Measurements from ENCODE around the gene FAM193A.
"Not testable (repeated sequence)": the region's sequence is repeated elsewhere in the genome, so short reads cannot be mapped to it uniquely, and the experiment has no call there.

The FAM193A gene

DNA sequence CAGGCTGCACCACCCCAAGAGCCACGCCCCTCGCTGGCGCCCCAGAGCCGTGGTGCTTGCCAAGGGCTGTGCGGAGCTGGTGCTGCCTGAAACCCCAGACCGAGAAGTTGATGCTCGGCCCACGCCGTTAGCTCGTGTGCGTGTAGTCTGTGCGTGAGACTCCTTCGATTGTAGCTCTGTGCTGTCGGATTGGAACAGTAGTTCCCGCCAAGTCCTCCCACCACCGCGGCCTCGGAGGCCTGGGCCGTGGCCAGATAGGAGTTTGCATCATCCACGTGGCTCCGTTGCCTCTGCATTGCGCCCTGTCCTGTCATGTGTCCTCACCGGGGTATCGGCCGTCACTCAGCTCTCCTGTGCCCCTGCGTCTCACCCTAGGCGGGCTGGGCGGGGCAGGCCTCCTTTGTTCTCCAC, 195.5 kb downstream of the FAM193A start:
- DNase-seq, result no peak

GRCh38 chr4:2732526-2732925, 196.1 kb downstream of the FAM193A start:
- DNase-seq, result no peak

- DNase-seq, result no peak
These were observed 196.8 kb downstream of the FAM193A start for GRCh38 chr4:2733001-2733843.

DNA sequence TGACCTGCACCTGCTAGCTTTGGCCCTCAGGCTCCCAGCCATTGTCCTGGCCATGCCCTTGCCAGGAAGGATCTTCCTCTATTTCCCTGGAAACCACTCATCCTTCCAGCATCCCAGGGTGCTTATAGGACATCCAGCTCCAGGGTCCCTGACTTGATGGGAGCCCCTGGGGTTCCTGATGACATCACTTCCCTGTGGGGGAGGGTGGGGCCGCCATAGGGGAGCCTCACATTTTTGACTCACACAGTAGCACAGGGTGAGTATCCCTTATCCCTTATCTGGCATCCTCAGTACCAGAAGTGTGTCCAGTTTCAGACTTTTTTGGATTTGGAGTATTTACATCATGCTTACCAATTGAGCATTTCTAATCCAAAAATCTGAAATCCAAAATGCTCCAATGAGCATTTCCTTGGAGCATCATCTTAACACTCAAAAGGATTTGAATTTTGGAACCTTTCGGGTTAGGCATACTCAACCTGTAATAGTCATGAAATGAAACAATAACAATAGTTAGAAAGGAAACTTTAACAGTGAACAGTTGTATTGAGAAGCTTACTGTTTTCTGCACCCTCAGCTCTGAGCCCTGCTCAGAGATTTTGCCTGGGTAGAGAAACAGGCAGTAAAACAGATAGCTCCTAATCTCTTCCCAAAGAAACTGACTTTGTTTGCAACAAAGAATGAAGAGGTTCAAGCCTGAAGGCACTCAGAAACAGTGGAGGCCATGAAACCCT, 197.6 kb downstream of the FAM193A start:
- no peak for DNase-seq

DNA sequence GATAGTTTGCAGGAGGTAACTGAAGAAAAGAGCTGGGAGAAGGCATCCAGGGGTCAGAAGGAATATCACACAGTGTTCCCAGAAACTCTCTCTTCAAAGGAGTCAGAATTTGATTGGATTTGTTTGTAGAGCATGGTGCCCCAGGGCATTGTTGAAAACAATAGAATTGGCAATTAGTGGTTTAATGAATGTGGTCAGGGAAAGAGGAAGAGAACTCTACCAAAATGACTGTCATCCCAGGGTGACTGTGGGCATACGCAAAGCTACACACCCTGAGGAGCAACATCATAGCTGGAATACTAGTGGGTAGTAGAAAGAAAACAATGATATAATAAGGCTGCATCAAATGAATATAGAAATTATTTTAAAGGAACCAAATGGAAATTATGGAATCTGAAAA, 198.2 kb downstream of the FAM193A start:
- peak in 1 of 3 experiments; percentile 5 for DNase-seq

- DNase-seq, result no peak
These were observed 199.4 kb downstream of the FAM193A start for GRCh38 chr4:2735869-2736268.

DNA sequence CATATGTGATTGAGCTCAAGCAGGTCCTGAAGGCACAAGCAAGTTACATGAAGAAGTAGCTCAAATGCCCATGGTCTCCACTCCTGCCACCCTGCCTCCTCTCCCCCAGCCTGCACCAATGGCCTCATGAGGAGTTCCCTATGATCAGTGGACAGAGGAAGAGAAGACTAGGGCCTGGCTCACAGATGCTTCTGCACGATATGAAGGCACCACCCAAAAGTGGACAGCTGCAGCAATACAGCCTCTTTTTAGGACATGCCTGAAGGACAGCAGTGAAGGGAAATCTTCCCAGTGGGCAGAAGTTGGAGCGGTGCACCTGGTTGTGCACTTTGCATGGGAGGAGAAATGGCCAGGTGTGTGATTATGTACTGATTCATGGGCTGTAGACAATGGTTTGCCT, 201.8 kb downstream of the FAM193A start:
- not testable (repeated sequence) for DNase-seq

GRCh38 chr4:2741626-2742025, 205.2 kb downstream of the FAM193A start:
- DNase-seq, result no peak

DNA sequence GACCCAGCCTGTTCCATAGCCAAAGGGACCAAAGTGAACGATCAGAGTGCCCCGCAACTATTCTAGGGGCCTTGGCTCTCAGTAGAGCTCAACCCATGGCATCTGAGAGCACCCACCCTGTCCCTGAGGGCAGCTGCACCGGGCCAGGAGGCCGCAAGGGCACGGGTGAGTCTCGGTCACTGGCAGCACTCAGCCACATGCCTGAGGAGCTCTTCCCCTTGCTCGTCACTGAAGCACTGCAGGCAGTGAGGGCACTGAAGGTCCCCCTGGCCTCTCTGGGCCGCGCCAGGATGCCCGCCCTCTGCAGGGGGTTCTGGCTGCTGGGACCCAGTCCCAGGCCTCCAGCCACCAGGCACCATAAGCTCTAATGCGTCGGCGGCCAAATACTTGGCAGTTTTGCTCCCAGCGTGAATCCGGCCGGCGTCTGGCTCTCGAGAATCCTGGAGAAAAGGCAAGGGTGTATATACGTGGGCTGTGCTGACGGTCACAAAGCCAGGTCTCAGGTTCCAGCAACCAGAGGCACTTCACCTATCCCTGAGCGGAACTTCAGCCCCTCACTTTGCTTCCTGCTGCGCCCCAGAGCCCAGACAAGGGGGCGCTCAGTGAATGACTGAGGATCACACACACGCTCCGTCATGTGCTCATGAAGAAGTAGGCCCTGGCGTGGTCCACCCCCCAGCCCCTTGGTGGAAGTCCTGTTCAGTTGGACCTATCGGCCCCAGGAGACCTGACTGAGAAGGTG, 205.8 kb downstream of the FAM193A start:
- DNase-seq, result no peak

GRCh38 chr4:2742823-2743517, 206.5 kb downstream of the FAM193A start:
- no peak for DNase-seq

DNA sequence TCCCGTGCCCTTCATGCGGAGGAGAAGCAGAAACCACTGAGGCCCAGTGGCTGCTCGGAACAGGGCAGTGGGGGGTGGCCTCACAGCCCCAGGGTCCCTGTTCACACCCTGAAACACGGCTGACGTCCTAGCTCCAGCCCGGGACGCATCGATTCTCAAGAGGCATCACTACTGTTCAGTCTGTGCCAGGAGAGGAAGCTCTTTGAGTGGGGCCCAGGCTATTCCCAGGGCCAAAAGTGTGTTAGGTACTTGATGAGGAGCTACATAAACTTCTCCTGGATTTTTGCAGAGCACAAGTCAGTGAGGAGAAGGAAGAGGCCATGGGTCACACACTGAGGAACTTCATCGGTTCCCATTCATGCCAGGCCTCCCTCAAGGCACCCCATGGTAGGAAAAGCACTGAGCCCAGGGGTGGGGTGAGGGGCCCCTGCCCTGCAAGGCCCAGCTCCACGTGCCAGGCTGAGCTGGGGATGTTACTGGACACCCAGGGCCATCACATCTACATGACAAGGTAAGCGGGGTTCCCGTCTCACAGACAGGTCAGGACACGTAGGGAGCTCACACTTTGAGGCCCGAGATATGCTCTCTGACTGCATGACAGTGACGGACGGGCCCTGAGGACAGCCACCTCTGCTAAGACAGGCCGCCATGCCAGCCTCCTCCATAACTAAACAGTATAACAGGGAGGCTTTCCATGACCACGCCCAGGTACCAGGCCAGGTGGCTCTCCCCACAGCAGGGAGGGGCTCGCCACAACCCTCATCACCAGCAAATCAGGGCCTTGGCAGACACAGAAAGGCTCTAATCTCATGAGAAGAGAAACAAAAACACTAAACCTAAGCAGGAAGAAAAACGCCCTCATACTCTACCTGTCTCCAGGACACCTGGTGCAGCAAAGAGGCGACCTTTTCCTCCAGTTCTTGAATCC, 207.3 kb downstream of the FAM193A start:
- DNase-seq, result peak in 2 of 3 experiments; percentile 7 to 81

- DNase-seq, result peak in 1 of 3 experiments; percentile 63
These were observed 208.3 kb downstream of the FAM193A start for GRCh38 chr4:2744576-2745270.

DNA sequence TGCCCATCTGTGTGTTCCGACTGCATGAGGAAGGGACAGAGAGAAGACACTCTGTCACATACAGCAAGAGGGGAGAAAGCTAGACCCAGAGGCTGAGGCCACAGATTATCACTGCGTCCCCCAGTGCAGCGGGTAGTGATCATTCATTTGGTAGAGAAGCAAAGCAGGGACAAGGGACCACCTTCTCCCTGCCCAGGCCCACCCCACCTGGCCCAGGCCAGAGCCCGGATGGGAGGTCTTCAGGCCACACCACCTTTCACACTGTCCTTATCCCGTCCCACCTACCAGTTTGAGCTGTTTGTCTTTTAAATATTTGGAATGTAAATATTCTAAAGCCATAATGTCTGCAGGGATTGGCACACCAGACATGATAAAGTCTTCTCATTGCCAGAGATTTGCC, 209.1 kb downstream of the FAM193A start:
- DNase-seq, result no peak

DNA sequence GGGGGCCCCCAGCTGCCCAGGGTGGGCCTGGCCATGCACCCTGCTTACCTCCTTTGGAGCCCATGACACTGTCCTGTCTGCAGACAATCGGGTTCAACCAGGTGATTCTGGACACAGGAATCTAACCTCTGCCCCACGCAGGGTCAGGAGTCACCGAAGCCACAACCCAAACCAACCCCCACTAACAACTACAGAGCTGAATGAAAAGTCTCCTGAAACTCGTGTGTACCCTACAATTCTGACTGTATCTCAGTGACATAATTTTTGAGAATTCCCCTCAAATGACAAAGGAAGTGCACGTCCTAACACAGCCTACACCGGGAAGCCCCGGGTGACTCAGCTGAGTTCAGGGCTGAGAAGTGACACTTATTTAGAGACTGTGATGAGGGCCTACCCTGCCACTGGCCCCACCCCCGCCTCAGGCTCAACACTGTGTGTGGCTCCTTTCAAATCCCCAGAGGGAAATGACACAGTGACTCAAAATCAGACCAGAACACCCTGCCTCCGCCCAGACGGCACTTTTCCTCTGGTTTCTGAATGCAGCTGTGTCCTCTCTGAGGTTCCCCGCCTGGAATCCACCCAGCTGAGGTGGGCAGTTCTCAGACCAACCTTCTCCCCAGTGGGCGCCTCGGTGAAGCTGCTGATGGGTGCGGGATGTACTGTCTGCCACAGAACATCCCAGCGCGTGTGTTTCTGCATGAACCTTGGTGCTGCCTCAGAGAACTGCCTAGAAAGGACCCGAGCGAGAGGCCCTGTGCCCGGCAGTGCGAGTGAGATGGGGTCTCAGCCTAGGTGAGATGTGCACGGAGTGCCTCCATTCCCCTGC, 209.7 kb downstream of the FAM193A start:
- DNase-seq, result no peak

GRCh38 chr4:2746891-2747695, 210.6 kb downstream of the FAM193A start:
- DNase-seq, result no peak

- no peak for DNase-seq
These were observed 214.5 kb downstream of the FAM193A start for GRCh38 chr4:2750719-2751605.

DNA sequence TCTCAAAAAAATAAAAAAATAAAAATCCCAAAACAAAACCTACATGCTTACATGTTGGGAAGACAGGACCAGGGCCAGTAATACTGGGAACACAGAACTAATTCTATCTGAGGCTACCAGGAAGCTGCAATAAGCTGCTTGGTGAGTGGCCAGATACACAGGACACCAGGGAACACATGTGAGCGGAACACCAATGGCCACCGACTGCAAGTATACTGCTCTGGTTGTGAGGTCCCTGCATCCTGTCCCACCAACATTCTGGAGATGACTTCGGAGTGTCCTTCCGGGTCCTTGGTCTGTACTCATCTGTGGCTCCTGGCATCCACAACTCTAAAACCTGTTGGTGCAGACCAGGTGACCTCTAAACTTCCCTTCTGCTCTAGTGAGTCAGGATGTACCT, 217.0 kb downstream of the FAM193A start:
- DNase-seq, result no peak

Data from NCI-H1417 (cell line).